Ecto neural progenitor cell (in vitro differentiated cells): ENCODE measurements around the gene ACE.

Source experiments
- DNase-seq: peaks from one replicate; pipeline ENCODE4 v3.0.0-alpha.2; 2018; ENCODE audit warnings: low spot score

Gene ACE

GRCh38 chr17:63491413-63491812, 14.6 kb downstream of the ACE start:
- DNase-seq, result no peak

- no peak for DNase-seq
Observed at GRCh38 chr17:63491977-63492618, 15.2 kb downstream of the ACE start.

GRCh38 chr17:63492940-63493339, 16.1 kb downstream of the ACE start:
- no peak for DNase-seq

GRCh38 chr17:63493411-63493810, 16.6 kb downstream of the ACE start:
- DNase-seq, result no peak

GRCh38 chr17:63494300-63494928, 17.6 kb downstream of the ACE start:
- no peak for DNase-seq

GRCh38 chr17:63495491-63495890, 18.6 kb downstream of the ACE start:
- no peak for DNase-seq

GRCh38 chr17:63496177-63496576, 19.3 kb downstream of the ACE start:
- no peak for DNase-seq

GRCh38 chr17:63496663-63497400, 20.0 kb downstream of the ACE start:
- no peak for DNase-seq

GRCh38 chr17:63497708-63498483, 21.0 kb downstream of the ACE start:
- DNase-seq, result no peak

- no peak for DNase-seq
Observed at GRCh38 chr17:63498626-63499195, 21.9 kb downstream of the ACE start.

- no peak for DNase-seq
Observed at GRCh38 chr17:63500543-63501390, 23.9 kb downstream of the ACE start.

- no peak for DNase-seq
Observed at GRCh38 chr17:63503341-63503705, 26.5 kb downstream of the ACE start.

GRCh38 chr17:63504261-63504660, 27.4 kb downstream of the ACE start:
- no peak for DNase-seq

GRCh38 chr17:63505341-63505740, 28.5 kb downstream of the ACE start:
- no peak for DNase-seq

GRCh38 chr17:63506627-63507026, 29.8 kb downstream of the ACE start:
- no peak for DNase-seq

GRCh38 chr17:63511331-63511730, 34.5 kb downstream of the ACE start:
- DNase-seq, result no peak

GRCh38 chr17:63512388-63512787, 35.5 kb downstream of the ACE start:
- no peak for DNase-seq

- no peak for DNase-seq
Observed at GRCh38 chr17:63512896-63513644, 36.2 kb downstream of the ACE start.

- DNase-seq, result no peak
Observed at GRCh38 chr17:63514477-63514876, 37.6 kb downstream of the ACE start.

GRCh38 chr17:63514974-63515373, 38.1 kb downstream of the ACE start:
- DNase-seq, result no peak

GRCh38 chr17:63515426-63515825, 38.6 kb downstream of the ACE start:
- no peak for DNase-seq
